HG02981 (cell line): ENCODE data around the gene SPTBN1.

Source experiments
- ATAC-seq: cut with Tn5 transposase; IDR thresholded peaks from one replicate; pipeline ENCODE4 v1.9.1; 2021; ENCODE audit warnings: mild to moderate bottlenecking, moderate library complexity; ENCODE audit not compliant: unreplicated experiment

SPTBN1 gene

GRCh38 chr2:54586494-54586893, 130.4 kb downstream of the SPTBN1 start:
- no peak for ATAC-seq

DNA sequence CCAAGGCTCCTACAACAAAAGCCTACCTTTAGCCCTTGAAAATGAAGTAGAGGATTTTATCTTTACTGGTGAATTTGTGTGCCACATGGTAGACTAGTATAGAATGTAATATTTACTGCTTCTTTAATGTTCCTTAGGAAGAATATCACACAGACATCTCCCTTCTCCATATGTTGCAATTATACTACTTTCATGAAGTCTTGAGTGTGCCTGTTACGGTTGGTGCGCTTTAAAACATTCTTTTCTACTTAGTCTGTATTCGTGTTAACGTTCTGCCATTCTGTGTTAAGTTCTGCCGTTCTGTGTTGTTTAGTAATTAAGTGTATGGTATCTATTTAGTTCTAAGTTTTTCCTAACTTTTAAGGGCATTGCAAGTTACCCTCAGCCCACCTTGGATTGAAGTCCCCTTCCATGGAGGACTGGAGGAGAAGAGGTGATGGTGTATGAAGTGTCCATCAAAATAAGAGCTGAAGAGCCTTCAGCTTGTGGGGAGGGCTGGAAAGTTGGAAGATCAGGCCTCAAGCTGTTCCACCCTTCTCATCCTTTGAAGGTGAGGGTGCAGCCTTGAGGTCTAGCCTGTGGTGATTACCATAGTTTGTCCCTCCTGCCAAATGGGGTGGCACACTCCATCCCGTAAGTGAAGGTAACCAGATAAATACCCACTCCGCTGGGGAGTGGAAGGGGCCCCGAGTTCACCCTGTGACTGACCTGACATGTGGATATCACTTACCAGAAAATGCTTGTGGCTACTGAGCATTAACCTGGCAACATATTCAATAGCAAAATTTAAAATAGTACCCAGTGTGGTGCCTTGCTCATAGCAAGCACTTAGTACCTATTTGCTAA, 131.3 kb downstream of the SPTBN1 start:
- no peak for ATAC-seq

DNA sequence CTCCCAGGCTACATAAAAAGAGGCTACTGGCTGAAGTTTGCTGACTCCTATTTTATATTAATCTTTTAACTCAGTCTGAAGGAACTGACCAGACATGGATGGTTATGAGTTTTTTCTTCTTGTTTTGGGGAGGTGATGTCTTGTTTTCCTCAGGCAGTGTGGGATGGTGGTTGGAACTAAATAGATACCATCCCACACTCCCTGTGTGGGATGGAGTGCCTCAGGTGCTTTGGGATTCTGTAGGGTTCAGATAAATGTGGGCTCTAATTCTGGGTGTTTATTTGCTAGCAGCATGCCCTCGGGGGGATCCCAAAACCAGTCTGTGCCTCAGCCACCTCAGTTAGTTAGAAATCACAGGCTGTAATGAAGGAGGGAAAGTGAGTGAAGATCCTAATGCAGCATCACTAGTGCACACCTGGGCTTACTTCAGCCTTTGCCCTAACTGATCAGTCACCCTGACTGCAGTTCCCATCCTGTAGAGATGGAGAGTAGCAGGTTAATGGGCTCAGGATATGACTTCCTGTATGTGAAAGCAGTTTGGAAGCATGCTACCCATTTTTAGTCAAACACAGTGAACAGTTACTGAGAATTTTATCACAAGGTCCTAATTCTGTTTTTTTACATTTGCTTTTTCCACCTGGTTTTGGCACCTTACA, 132.2 kb downstream of the SPTBN1 start:
- ATAC-seq, result peak; percentile 42

- ATAC-seq, result no peak
Observed at GRCh38 chr2:54589038-54589339, 132.9 kb downstream of the SPTBN1 start.

- ATAC-seq, result peak; percentile 43
Observed at GRCh38 chr2:54589340-54590215, 133.5 kb downstream of the SPTBN1 start.

DNA sequence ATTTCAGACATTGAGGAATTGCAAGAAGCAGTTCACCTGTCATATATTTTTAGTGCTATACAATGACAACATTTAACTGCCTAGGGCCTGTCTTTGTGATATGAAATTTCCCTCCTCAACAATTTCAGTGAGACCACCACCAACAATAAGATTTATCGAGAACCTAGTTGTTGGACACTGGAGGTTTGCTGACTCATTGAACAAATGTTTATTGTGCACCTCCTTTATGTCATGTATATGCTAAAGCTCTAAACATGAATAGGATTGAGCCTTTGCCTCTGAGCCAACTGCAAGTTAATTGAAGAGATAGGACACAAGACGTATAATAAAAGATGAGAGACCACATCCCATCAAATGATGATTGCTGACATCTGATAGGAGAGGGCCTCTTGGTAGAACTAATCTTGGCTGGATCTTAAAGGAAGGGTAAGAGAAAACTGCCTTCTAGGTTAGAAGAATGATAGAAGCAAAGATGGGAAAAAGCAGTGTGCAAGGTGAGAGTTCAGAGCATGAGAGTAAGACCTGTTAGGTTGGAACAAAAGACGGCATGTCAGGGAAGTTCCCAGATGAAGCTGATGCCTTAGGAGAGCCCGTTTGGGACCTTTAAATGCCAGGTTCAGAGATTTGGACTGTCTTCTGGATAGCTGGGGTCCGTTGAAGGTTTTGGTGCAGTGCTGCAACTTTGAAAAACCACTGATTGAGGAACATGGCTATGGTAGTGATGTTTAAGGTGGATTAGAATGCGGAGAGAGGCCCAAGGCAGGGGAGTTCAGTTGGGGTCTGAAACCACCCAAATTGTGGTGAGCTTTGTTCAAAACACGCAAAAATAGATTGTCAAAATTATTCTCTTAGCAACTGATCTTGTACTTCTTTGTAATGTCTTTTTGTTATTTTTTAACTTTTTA, 134.3 kb downstream of the SPTBN1 start:
- ATAC-seq, result no peak

- ATAC-seq, result no peak
Observed at GRCh38 chr2:54591551-54591950, 135.4 kb downstream of the SPTBN1 start.

GRCh38 chr2:54593249-54593648, 137.1 kb downstream of the SPTBN1 start:
- ATAC-seq, result no peak

DNA sequence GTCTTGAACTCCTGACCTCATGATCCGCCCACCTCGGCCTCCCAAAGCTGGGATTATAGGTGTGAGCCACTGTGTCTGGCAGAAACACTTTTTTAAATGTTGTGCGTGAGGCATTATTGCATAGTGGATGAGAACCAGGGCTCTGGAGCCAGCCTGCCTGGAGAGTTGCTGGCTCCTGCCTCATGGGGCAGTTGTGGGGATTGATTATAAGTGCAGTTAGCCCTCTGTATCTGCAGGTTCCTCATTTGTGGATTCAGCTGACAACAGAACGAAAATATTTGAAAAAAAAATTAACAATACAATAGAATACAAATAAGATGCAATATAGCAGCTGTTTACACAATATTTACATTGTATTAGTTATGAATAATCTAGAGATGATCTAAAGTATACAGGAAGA, 137.9 kb downstream of the SPTBN1 start:
- ATAC-seq, result no peak

GRCh38 chr2:54595161-54595803, 139.2 kb downstream of the SPTBN1 start:
- no peak for ATAC-seq

DNA sequence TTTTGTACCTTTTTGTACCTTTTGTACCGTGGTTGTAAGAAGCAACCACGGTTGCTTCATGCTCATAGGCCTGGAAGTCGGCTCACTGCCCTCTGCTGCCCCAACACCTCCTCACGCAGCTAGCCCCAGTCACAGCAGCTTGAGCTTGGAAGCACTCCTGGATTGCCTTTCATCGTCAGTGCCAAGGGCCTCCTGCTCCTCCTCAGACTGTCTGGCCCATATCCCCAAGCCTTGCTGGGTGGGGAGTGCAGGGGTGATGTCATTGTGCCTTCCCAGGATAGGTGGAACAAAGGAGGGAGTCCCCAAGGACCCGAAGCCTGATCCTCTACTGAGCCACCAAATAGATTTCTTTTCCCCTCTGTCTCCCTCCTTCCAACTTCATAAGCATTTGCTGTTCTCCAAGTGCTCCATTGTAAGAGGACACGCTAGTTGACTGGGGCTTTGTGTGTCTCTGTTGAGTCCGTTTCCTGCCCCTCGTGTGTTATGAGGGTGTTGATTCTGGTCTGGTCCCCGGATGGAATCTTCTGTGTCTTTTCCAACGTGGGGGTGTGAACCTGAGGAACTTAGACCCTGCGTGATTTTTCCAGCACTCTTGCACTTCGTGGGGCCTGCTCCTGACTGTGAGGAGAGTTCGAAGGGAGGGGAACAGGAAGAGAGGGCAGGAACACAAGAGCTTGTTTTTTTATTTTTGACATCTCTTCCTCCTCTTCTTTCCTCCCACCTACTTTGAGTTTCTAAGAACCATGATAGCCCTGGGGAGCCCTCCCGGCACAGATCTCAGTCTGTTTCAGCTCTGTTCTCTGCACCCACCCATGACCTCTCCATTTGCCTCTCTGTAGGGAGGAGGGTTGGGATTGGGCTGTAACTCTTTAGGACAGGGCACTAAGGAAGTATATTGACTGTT, 140.1 kb downstream of the SPTBN1 start:
- no peak for ATAC-seq

DNA sequence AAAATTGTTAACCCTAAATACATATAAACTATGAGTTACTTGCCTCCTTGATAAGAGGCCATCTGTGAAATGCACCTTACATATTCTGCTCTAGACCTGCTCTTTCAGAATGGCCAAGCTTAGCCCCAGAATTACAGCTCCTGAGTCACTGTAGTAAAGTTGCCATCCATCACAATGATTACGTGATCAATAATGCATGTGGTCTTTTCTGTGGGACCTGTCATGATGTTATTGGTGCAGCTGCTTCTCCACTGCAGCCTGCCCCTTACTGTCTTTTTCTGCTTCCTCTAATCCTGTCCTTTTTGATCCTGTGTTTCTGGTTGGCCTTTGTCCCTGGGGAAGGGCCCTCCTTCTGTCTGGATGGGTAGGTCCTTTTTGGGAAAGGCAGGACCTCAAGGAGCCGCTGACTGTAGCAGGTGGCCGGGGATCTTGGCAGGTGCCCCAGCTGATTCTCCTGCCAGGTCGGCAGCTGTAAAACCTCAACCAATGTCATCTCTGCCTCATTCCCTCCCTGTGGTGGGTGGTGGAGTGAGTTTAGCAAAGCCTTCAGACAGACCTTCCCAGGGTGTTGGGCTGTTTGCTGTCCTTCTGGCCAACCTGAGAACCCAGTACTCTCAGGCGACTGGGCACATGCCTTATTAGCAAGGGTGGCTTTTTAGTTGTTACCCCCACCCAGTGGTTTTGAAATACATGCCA, 141.2 kb downstream of the SPTBN1 start:
- peak; percentile 36 for ATAC-seq

- ATAC-seq, result no peak
Observed at GRCh38 chr2:54598347-54599325, 142.5 kb downstream of the SPTBN1 start.

GRCh38 chr2:54599326-54599710, 143.2 kb downstream of the SPTBN1 start:
- ATAC-seq, result no peak

DNA sequence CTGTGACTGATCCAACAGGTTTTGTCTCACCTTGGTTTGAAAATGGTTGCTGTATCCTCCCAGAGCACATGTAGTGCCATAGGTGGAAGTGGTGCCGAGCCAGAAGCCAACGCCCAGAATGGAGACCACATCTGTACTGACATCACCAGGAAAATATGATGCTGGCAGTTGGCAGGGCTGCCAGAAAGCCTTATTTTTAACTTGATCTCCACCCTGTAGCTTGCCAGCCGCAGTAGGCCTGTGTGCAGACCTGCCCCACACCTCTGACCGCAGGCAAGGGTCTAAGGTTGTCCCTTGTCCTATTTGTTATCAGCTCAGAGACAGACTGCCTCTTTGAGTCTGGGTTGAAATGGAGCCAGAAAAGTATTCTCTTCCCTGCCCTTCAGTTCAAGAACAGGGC, 143.8 kb downstream of the SPTBN1 start:
- ATAC-seq, result no peak

DNA sequence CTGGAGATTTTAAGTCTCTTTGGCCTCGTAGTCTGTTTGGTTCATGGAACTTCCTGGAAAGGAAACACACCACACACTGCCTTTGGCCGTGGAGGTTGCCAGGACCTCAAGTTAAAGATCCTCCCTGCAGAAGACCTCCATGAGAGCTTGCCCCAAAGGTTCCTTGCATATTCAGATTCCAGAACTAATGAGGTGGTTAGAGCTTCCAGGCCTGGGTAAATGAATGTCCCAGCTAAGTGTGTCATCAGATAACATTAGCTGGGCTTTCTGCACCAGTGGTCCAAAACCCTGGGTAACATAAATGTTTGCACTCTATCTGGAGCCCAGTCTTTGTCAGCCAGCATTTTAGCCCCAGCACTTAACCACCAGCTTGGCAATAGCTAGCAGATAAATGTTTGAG, 145.2 kb downstream of the SPTBN1 start:
- peak; percentile 46 for ATAC-seq

DNA sequence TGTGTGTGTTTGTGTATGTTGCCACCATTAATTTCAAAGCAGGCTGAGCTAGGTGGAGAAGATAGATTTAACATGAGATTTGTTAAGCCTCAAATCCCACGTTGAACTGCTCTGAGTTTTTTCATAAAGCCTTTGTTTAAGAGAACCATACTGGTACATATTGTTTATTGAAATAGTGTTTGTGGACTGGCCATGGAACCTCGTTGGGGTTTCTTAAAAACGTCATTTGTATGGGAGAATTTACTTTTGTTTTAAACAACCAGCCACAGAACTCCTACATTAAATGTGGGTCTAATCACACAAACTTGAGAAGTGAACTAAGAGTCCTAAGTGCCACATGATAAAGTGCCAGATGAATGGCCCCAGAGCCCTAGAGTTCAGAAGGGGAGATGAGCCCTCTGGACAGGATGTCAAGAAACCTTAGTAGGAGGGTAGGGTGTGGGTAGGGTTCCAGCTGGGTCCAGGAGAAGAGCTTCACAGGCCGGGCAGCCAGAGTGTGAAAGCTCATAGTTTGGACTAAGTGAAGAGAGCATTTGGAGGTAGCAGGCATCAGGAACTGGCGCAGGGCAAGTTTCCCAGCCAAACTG, 146.7 kb downstream of the SPTBN1 start:
- no peak for ATAC-seq
